ENCODE results near the gene RAB11FIP4. TPM values are rescaled to one million over a fixed set of nuclear protein-coding genes. Genes with fewer than 3 reads are reported as not detected.

RAB11FIP4 gene
- total RNA-seq, 1 donor from 2014 or later, result 21.2 TPM

DNA sequence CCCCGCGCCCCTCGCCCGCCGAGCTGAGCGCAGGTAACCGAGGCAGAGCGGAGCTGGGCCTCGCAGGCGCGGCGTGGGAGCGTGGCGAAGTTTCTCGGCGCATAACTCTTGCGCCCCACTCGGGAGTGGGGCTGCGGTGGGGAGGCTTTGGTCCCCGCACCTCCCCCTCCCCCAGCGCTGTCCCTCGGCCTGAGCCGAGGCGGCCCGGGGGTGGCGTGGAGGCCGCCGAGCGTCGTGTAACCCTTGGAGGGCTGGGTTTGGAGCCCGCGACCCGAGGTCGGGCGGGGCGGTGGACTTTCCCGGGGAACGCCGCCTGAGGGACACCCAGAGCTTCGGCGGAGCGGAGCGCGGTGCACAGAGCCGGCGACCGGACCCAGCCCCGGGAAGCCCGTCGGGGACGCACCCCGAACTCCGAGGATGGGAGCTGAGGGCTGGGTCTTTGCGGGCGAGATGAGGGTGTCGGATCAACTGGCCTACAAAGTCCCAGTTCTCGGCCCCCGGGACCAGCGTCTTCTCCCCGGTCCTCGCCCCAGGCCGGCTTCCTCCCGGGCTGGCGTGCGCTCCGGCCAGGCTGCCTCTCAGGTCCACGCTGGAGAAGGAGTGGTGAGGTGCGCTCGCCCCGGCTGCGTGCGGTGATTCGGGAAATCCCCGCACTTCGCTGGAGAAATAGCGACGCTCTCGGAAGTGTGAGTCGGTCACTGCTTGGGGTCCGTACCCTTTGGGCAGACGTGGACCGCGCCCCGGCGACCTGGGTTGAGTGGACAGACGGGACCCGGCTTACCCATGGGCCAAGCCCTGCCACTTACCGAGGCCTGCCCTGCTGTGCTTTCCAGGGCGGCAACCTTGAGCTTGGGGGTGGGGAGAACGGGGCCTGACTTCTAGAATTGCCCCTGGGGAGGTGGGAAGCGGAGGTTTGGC, 168.4 kb downstream of the RAB11FIP4 start:
- peaks cover 34% of the 10 kb centered on the region for H3K4me1 Mint-ChIP-seq
- peak overlapping the region; percentile 44 for H3K27ac Mint-ChIP-seq

GRCh38 chr17:31560616-31561235, 169.3 kb downstream of the RAB11FIP4 start:
- no peaks in the 10 kb centered on the region for H3K9me3 Mint-ChIP-seq
- H3K27me3 Mint-ChIP-seq (ENCODE audit: low read depth), result peaks cover 21% of the 10 kb centered on the region
- H3K4me3 Mint-ChIP-seq, result peak overlapping the region; percentile 72
- H3K4me1 Mint-ChIP-seq, result peaks cover 41% of the 10 kb centered on the region
- H3K36me3 Mint-ChIP-seq, result no peaks in the 10 kb centered on the region
- peak overlapping the region; percentile 44 for H3K27ac Mint-ChIP-seq
- TF ChIP-seq CTCF (IDR thresholded peaks at IDR 0.05; ENCODE audit: unreplicated experiment), result no peak
- DNase-seq (ENCODE audit: low spot score in 2 of 2, unreplicated experiment in 2 of 2), result no peak

More for the DNA sequence above, 168.4 kb downstream of the RAB11FIP4 start:
- peak in 1 of 2 experiments; percentile 48 for DNase-seq (ENCODE audit: low spot score in 2 of 2, unreplicated experiment in 2 of 2)
- peaks cover 21% of the 10 kb centered on the region for H3K27me3 Mint-ChIP-seq (ENCODE audit: low read depth)
- peak overlapping the region; percentile 72 for H3K4me3 Mint-ChIP-seq
- TF ChIP-seq CTCF (IDR thresholded peaks at IDR 0.05; ENCODE audit: unreplicated experiment), result no peak
- no peaks in the 10 kb centered on the region for H3K36me3 Mint-ChIP-seq
- H3K9me3 Mint-ChIP-seq, result no peaks in the 10 kb centered on the region

GRCh38 chr17:31561469-31562375, 170.2 kb downstream of the RAB11FIP4 start:
- no peak for DNase-seq (ENCODE audit: low spot score in 2 of 2, unreplicated experiment in 2 of 2)
- peak overlapping the region; percentile 62 for H3K27ac Mint-ChIP-seq
- H3K9me3 Mint-ChIP-seq, result no peaks in the 10 kb centered on the region
- H3K36me3 Mint-ChIP-seq, result no peaks in the 10 kb centered on the region
- H3K4me3 Mint-ChIP-seq, result peak overlapping the region; percentile 72
- H3K4me1 Mint-ChIP-seq, result peaks cover 44% of the 10 kb centered on the region
- H3K27me3 Mint-ChIP-seq (ENCODE audit: low read depth), result peaks cover 21% of the 10 kb centered on the region
- no peak for TF ChIP-seq CTCF (IDR thresholded peaks at IDR 0.05; ENCODE audit: unreplicated experiment)

DNA sequence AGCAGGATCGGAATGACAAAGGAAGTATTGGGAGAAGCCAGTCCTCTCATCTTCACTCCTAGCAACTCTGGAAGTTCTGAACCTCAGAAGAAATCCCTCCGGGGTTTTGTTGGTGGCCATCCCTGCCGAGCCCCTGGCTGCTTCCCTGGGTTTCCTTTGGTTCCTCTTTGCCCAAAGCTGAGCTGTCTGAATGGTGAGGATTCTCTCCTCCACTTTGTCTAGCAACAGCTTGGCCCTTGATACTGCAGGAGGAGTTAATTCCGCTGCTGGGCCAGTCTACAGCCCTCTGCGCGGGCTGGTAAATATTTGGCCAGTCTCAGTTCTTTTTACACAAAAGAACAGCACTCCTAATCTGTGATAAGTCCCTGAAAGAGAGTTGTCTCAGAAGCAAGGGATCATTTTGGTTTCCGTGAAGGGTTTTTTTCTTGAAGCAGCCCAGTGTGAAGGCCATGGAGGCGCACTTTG, 170.9 kb downstream of the RAB11FIP4 start:
- no peak for TF ChIP-seq CTCF (IDR thresholded peaks at IDR 0.05; ENCODE audit: unreplicated experiment)
- no peak overlapping the region for H3K4me3 Mint-ChIP-seq
- DNase-seq (ENCODE audit: low spot score in 2 of 2, unreplicated experiment in 2 of 2), result no peak
- peak overlapping the region; percentile 62 for H3K27ac Mint-ChIP-seq
- no peaks in the 10 kb centered on the region for H3K36me3 Mint-ChIP-seq
- H3K9me3 Mint-ChIP-seq, result no peaks in the 10 kb centered on the region
- peaks cover 19% of the 10 kb centered on the region for H3K27me3 Mint-ChIP-seq (ENCODE audit: low read depth)
- H3K4me1 Mint-ChIP-seq, result peaks cover 44% of the 10 kb centered on the region

DNA sequence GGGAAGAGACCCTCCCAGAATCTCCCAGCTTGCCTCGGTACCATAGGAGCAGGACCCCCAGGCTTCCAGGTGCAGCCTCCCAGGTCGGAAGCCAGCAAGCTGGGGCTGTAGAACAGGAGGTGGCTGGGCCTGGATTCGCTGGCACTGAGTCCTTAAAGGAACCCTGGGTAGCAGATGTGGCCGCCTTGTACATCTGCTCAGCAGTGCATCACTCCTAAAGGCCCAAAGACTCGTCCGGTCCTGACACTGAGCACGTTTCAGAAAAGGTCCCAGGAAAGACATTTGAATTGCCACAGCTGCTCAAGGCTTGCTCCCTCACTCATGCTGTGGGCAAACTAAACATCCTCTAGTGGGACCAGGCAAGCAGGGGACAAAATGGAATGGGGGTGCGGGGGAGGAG, 172.8 kb downstream of the RAB11FIP4 start:
- Mint-ChIP-seq H3K36me3 (no peaks in the 10 kb centered on the region), H3K9me3 (no peaks in the 10 kb centered on the region), H3K4me3 (no peak overlapping the region), H3K27me3 (ENCODE audit: low read depth) (peaks cover 11% of the 10 kb centered on the region), H3K4me1 (peaks cover 46% of the 10 kb centered on the region), H3K27ac (peak overlapping the region; percentile 17)
- DNase-seq (ENCODE audit: low spot score in 2 of 2, unreplicated experiment in 2 of 2), result no peak
- TF ChIP-seq CTCF (IDR thresholded peaks at IDR 0.05; ENCODE audit: unreplicated experiment), result no peak
